HEK293 (cell line): ENCODE measurements around the gene CHIT1.

Experiments
- CTCF ChIA-PET: fragments of 350-600 bp; formaldehyde crosslinking; extraction: SDS; loops from one replicate; lab custom pipeline; 2021; ENCODE audit warnings: antibody characterized with exemption; lab: Yijun Ruan, JAX
- POLR2A ChIA-PET: fragments of 300-600 bp; formaldehyde crosslinking; extraction: SDS; loops from one replicate; lab custom pipeline; 2020; ENCODE audit warnings: antibody characterized with exemption, inconsistent platforms; lab: Yijun Ruan, JAX
- H3K27ac ChIP-seq: fragments of 200-500 bp; sonication (Bioruptor generic); 2 replicates; pipeline ENCODE4 v1.5.1; 2014; ENCODE audit warnings: low read depth, low read length, control low read depth, inconsistent platforms; ENCODE audit errors: extremely low read depth
- H3K36me3 ChIP-seq, 2 experiments: fragments of 200-500 bp in 1 of 2; sonication (Bioruptor generic) in 1 of 2; 1 replicate in 1 of 2; 2 replicates in 1 of 2; pipeline ENCODE4 v1.5.1; 2014 to 2017; ENCODE audit warnings: inconsistent platforms in 2 of 2, low read length in 2 of 2; ENCODE audit not compliant: control insufficient read depth in 2 of 2, insufficient read depth in 1 of 2
- H3K4me1 ChIP-seq: fragments of 200-500 bp; sonication (Bioruptor generic); 2 replicates; pipeline ENCODE4 v1.5.1; 2014; ENCODE audit warnings: mild to moderate bottlenecking, low read length, inconsistent platforms; ENCODE audit not compliant: control insufficient read depth, insufficient read depth
- H3K4me3 ChIP-seq: 2 replicates; pipeline ENCODE4 v1.5.1; 2011; ENCODE audit warnings: low read depth, mild to moderate bottlenecking, control low read depth, low read length, moderate library complexity
- H3K9me3 ChIP-seq: fragments of 200-500 bp; sonication (Bioruptor generic); 2 replicates; pipeline ENCODE4 v1.5.1; 2014; ENCODE audit warnings: low read depth, low read length, inconsistent platforms; ENCODE audit not compliant: control insufficient read depth, insufficient read depth
- GFI1B ChIP-seq: fragments of 450-650 bp; formaldehyde crosslinking; IDR thresholded peaks from 2 replicates; pipeline ENCODE4 v1.5.1; 2016; ENCODE audit warnings: missing biosample characterization, missing genetic modification characterization
- GLIS2 ChIP-seq: fragments of 450-650 bp; formaldehyde crosslinking; IDR thresholded peaks from 2 replicates; pipeline ENCODE4 v1.5.1; 2016; ENCODE audit warnings: missing biosample characterization, missing genetic modification characterization
- WT1 ChIP-seq: fragments of 450-650 bp; formaldehyde crosslinking; IDR thresholded peaks from 2 replicates; pipeline ENCODE4 v1.5.1; 2016; ENCODE audit warnings: missing biosample characterization, missing genetic modification characterization
- ZNF114 ChIP-seq: fragments of 450-650 bp; formaldehyde crosslinking; IDR thresholded peaks from 2 replicates; pipeline ENCODE4 v1.5.0; 2017; ENCODE audit warnings: missing biosample characterization, missing genetic modification characterization
- ZNF174 ChIP-seq: fragments of 450-650 bp; formaldehyde crosslinking; IDR thresholded peaks from 2 replicates; pipeline ENCODE4 v1.5.0; 2017; ENCODE audit warnings: missing biosample characterization, mild to moderate bottlenecking, missing genetic modification characterization
- ZNF221 ChIP-seq: fragments of 450-650 bp; formaldehyde crosslinking; IDR thresholded peaks from 2 replicates; pipeline ENCODE4 v1.5.1; 2017; ENCODE audit warnings: missing biosample characterization, missing genetic modification characterization, borderline replicate concordance
- ZNF37A ChIP-seq: fragments of 450-650 bp; IDR thresholded peaks from 2 replicates; pipeline ENCODE4 v1.5.1; 2018; ENCODE audit warnings: missing biosample characterization, missing genetic modification characterization
- ZNF791 ChIP-seq: fragments of 450-650 bp; formaldehyde crosslinking; IDR thresholded peaks from 2 replicates; pipeline ENCODE4 v1.5.1; 2016; ENCODE audit warnings: missing biosample characterization, missing genetic modification characterization
- TF ChIP-seq, protein P1 (sequence below): fragments of 450-650 bp; formaldehyde crosslinking; IDR thresholded peaks from 2 replicates; pipeline ENCODE4 v1.5.1; 2016; ENCODE audit warnings: missing biosample characterization, missing genetic modification characterization
- TF ChIP-seq, protein P2 (sequence below): fragments of 450-650 bp; formaldehyde crosslinking; IDR thresholded peaks from 2 replicates; pipeline ENCODE4 v1.5.1; 2016; ENCODE audit warnings: missing biosample characterization, missing genetic modification characterization
- TF ChIP-seq, protein P3 (sequence below): fragments of 450-650 bp; formaldehyde crosslinking; IDR thresholded peaks from 2 replicates; pipeline ENCODE4 v1.5.1; 2016; ENCODE audit warnings: missing biosample characterization, missing genetic modification characterization
- TF ChIP-seq, protein P4 (sequence below): fragments of 450-650 bp; formaldehyde crosslinking; IDR thresholded peaks from 2 replicates; pipeline ENCODE4 v1.5.1; 2016; ENCODE audit warnings: missing biosample characterization, missing genetic modification characterization, borderline replicate concordance
- TF ChIP-seq, protein P5 (sequence below): fragments of 450-650 bp; formaldehyde crosslinking; IDR thresholded peaks from 2 replicates; pipeline ENCODE4 v1.5.1; 2017; ENCODE audit warnings: missing biosample characterization, mild to moderate bottlenecking, missing genetic modification characterization, moderate library complexity
- TF ChIP-seq, protein P6 (sequence below): fragments of 450-650 bp; formaldehyde crosslinking; IDR thresholded peaks from 2 replicates; pipeline ENCODE4 v1.5.1; 2016; ENCODE audit warnings: missing biosample characterization, missing genetic modification characterization, borderline replicate concordance
- TF ChIP-seq, protein P7 (sequence below): fragments of 450-650 bp; formaldehyde crosslinking; IDR thresholded peaks from 2 replicates; pipeline ENCODE4 v1.5.1; 2016; ENCODE audit warnings: missing biosample characterization, missing genetic modification characterization
- TF ChIP-seq, protein P8 (sequence below): fragments of 450-650 bp; formaldehyde crosslinking; IDR thresholded peaks from 2 replicates; pipeline ENCODE4 v1.5.1; 2016; ENCODE audit warnings: missing biosample characterization, missing genetic modification characterization

CHIT1 gene

DNA sequence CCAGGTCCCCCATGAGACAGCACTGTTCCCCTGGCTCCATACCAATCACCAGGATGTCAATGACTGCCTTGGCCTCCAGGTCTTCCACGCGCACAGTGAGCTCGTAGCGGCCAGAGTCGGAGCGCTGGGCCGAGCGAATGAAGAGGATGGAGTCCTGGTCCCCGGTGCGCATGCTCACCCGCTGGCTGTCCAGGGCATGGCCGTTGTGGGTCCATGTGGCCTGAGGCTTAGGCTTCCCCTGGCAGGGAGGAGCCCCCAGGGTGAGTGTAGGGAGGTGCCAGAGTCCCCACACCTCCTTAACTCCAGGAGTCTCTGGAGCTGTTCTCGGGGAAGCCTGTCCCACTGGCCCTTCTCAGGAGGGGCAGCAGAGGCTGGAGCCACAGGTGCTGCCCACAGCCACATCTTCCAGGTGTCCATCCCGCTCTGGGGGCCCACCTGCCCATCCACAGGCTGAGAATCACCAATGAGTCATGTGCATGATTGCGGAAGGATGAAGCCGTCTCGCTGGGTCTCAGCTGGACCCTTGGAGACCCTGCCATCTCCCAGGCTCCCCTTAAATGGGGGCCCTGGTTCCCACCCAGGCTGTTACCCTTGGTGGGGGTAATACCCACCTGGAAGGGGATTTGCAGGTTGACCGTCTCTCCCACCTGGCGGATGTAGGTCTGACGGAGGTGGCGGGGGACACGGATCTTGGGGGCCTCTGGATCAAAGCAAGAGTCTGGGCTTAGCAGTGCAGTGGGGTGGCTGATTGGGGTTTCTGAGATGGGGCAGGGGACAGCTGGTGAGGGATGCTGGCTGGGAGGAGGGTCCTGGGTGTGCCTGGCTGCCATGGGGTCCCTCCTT is 57.9 kb downstream of the CHIT1 start (continued):
- TF ChIP-seq, protein P1, sequence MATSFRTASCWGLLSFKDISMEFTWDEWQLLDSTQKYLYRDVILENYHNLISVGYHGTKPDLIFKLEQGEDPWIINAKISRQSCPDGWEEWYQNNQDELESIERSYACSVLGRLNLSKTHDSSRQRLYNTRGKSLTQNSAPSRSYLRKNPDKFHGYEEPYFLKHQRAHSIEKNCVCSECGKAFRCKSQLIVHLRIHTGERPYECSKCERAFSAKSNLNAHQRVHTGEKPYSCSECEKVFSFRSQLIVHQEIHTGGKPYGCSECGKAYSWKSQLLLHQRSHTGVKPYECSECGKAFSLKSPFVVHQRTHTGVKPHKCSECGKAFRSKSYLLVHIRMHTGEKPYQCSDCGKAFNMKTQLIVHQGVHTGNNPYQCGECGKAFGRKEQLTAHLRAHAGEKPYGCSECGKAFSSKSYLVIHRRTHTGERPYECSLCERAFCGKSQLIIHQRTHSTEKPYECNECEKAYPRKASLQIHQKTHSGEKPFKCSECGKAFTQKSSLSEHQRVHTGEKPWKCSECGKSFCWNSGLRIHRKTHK: no peak
- no peak for TF ChIP-seq ZNF174 (tag by site-specific recombination)

DNA sequence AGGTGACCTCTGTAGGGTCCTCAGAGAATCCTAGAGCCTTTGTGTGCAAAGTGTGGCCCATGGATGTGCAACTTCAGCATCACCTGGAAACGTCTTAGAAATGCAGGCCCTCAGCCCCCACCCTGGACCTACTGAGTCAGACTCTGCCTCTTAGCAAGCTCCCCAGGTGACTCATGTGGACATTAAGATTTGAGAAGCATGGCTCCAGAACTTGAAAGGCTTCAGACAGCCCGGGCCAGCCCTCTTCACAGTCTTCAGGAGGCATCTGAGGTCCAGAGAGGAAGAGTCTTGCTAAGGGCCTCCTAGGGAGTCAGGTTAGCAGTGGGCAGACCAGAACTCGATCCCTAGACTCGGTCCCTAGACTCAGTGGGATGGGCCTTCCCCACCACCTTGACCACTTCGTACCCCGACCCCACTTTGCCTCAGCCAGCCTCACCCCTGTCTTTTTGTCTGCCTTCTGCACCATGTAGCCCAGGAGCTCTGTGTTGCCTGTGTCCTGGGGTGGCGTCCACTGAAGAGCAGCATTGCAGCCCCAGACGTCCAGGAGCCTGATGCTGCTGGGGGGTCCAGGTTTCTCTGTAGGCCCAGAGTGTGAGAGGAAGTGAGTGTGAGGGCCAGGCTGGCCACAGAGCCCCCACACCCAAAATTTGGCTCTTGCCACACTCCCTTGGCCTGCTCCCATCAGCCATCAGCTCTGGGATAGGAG is 58.7 kb downstream of the CHIT1 start:
- H3K4me1 ChIP-seq: no peaks in the 10 kb centered on the region
- no peak overlapping the region for H3K4me3 ChIP-seq
- CTCF ChIA-PET: interaction anchor here (0.5 to 7.5 kb wide), 14 partner anchors 11 to 131 kb away, joined by 3 to 113 read pairs (median 4); partner anchors contain the start of gene ADORA1
- no peak overlapping the region for H3K27ac ChIP-seq
- H3K36me3 ChIP-seq: no peaks in the 10 kb centered on the region
- POLR2A ChIA-PET: no interaction called here
- H3K9me3 ChIP-seq: no peaks in the 10 kb centered on the region
- TF ChIP-seq, protein P2, sequence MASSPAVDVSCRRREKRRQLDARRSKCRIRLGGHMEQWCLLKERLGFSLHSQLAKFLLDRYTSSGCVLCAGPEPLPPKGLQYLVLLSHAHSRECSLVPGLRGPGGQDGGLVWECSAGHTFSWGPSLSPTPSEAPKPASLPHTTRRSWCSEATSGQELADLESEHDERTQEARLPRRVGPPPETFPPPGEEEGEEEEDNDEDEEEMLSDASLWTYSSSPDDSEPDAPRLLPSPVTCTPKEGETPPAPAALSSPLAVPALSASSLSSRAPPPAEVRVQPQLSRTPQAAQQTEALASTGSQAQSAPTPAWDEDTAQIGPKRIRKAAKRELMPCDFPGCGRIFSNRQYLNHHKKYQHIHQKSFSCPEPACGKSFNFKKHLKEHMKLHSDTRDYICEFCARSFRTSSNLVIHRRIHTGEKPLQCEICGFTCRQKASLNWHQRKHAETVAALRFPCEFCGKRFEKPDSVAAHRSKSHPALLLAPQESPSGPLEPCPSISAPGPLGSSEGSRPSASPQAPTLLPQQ: no peak
- TF ChIP-seq GFI1B (no peak), ZNF114 (no peak), WT1 (tag by site-specific recombination) (no peak), ZNF221 (tag by site-specific recombination) (no peak), GLIS2 (no peak), ZNF791 (no peak), ZNF37A (tag by site-specific recombination) (no peak)
- TF ChIP-seq, protein P3, sequence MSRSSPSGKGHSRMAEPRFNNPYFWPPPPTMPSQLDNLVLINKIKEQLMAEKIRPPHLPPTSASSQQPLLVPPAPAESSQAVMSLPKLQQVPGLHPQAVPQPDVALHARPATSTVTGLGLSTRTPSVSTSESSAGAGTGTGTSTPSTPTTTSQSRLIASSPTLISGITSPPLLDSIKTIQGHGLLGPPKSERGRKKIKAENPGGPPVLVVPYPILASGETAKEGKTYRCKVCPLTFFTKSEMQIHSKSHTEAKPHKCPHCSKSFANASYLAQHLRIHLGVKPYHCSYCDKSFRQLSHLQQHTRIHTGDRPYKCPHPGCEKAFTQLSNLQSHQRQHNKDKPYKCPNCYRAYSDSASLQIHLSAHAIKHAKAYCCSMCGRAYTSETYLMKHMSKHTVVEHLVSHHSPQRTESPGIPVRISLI: no peak
- TF ChIP-seq, protein P4, sequence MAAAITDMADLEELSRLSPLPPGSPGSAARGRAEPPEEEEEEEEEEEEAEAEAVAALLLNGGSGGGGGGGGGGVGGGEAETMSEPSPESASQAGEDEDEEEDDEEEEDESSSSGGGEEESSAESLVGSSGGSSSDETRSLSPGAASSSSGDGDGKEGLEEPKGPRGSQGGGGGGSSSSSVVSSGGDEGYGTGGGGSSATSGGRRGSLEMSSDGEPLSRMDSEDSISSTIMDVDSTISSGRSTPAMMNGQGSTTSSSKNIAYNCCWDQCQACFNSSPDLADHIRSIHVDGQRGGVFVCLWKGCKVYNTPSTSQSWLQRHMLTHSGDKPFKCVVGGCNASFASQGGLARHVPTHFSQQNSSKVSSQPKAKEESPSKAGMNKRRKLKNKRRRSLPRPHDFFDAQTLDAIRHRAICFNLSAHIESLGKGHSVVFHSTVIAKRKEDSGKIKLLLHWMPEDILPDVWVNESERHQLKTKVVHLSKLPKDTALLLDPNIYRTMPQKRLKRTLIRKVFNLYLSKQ (tag by site-specific recombination): no peak
- TF ChIP-seq, protein P5, sequence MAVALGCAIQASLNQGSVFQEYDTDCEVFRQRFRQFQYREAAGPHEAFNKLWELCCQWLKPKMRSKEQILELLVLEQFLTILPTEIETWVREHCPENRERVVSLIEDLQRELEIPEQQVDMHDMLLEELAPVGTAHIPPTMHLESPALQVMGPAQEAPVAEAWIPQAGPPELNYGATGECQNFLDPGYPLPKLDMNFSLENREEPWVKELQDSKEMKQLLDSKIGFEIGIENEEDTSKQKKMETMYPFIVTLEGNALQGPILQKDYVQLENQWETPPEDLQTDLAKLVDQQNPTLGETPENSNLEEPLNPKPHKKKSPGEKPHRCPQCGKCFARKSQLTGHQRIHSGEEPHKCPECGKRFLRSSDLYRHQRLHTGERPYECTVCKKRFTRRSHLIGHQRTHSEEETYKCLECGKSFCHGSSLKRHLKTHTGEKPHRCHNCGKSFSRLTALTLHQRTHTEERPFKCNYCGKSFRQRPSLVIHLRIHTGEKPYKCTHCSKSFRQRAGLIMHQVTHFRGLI (tag by site-specific recombination): no peak
- TF ChIP-seq, protein P6, sequence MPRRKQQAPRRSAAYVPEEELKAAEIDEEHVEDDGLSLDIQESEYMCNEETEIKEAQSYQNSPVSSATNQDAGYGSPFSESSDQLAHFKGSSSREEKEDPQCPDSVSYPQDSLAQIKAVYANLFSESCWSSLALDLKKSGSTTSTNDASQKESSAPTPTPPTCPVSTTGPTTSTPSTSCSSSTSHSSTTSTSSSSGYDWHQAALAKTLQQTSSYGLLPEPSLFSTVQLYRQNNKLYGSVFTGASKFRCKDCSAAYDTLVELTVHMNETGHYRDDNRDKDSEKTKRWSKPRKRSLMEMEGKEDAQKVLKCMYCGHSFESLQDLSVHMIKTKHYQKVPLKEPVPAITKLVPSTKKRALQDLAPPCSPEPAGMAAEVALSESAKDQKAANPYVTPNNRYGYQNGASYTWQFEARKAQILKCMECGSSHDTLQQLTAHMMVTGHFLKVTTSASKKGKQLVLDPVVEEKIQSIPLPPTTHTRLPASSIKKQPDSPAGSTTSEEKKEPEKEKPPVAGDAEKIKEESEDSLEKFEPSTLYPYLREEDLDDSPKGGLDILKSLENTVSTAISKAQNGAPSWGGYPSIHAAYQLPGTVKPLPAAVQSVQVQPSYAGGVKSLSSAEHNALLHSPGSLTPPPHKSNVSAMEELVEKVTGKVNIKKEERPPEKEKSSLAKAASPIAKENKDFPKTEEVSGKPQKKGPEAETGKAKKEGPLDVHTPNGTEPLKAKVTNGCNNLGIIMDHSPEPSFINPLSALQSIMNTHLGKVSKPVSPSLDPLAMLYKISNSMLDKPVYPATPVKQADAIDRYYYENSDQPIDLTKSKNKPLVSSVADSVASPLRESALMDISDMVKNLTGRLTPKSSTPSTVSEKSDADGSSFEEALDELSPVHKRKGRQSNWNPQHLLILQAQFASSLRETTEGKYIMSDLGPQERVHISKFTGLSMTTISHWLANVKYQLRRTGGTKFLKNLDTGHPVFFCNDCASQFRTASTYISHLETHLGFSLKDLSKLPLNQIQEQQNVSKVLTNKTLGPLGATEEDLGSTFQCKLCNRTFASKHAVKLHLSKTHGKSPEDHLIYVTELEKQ: no peak
- TF ChIP-seq, protein P7, sequence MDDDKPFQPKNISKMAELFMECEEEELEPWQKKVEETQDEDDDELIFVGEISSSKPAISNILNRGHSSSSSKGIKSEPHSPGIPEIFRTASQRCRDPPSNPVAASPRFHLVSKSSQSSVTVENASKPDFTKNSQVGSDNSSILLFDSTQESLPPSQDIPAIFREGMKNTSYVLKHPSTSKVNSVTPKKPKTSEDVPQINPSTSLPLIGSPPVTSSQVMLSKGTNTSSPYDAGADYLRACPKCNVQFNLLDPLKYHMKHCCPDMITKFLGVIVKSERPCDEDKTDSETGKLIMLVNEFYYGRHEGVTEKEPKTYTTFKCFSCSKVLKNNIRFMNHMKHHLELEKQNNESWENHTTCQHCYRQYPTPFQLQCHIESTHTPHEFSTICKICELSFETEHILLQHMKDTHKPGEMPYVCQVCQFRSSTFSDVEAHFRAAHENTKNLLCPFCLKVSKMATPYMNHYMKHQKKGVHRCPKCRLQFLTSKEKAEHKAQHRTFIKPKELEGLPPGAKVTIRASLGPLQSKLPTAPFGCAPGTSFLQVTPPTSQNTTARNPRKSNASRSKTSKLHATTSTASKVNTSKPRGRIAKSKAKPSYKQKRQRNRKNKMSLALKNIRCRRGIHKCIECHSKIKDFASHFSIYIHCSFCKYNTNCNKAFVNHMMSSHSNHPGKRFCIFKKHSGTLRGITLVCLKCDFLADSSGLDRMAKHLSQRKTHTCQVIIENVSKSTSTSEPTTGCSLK: no peak
- TF ChIP-seq, protein P8, sequence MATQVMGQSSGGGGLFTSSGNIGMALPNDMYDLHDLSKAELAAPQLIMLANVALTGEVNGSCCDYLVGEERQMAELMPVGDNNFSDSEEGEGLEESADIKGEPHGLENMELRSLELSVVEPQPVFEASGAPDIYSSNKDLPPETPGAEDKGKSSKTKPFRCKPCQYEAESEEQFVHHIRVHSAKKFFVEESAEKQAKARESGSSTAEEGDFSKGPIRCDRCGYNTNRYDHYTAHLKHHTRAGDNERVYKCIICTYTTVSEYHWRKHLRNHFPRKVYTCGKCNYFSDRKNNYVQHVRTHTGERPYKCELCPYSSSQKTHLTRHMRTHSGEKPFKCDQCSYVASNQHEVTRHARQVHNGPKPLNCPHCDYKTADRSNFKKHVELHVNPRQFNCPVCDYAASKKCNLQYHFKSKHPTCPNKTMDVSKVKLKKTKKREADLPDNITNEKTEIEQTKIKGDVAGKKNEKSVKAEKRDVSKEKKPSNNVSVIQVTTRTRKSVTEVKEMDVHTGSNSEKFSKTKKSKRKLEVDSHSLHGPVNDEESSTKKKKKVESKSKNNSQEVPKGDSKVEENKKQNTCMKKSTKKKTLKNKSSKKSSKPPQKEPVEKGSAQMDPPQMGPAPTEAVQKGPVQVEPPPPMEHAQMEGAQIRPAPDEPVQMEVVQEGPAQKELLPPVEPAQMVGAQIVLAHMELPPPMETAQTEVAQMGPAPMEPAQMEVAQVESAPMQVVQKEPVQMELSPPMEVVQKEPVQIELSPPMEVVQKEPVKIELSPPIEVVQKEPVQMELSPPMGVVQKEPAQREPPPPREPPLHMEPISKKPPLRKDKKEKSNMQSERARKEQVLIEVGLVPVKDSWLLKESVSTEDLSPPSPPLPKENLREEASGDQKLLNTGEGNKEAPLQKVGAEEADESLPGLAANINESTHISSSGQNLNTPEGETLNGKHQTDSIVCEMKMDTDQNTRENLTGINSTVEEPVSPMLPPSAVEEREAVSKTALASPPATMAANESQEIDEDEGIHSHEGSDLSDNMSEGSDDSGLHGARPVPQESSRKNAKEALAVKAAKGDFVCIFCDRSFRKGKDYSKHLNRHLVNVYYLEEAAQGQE (tag by site-specific recombination): no peak
